ENCODE results near the gene LAMA2. TPM values are rescaled to one million over a fixed set of nuclear protein-coding genes. Genes with fewer than 3 reads are reported as not detected.

LAMA2 gene
- total and polyA plus RNA-seq, 2 donors (not counting 3 experiments of a cell fraction or from before 2014, with no cell fraction given), result 0.51 to 0.75 TPM

GRCh38 chr6:129565366-129565765, 682.4 kb downstream of the LAMA2 start:
- DNase-seq (ENCODE audit: low read depth, low spot score), result no peak
- no TSS peak for BruUV-seq (replicated peaks)
- no peaks in the 10 kb centered on the region for H4K20me1 ChIP-seq (replicated peaks; ENCODE audit: control insufficient read depth, extremely low read depth, insufficient read depth, low read length)
- no peak for FAIRE-seq
- no peaks in the 10 kb centered on the region for H3K9me1 ChIP-seq (replicated peaks; ENCODE audit: control insufficient read depth, extremely low read depth, insufficient read depth, low read length)
- H3K4me2 ChIP-seq (ENCODE audit: insufficient read depth, low read length), result no peak overlapping the region
- dilution Hi-C loops (cut with MboI; ENCODE audit: extremely low pct_ligation_motif_present, low sequenced_read_pairs) (no loop called here), intact Hi-C loops (cut with micrococcal nuclease) (no loop called here)
- H3K4me3 ChIP-seq (replicated peaks in 1 of 3; ENCODE audit: insufficient read depth in 1 of 3, low read depth in 1 of 3, low read length in 3 of 3), result no peak overlapping the region
- H3K4me1 ChIP-seq (ENCODE audit: control insufficient read depth, extremely low read depth, insufficient read depth, low read length), result no peaks in the 10 kb centered on the region
- no peak for TF ChIP-seq JUN (IDR thresholded peaks at IDR 0.05; ENCODE audit: borderline replicate concordance, insufficient read depth, insufficient read length, low read depth)
- TF ChIP-seq FOS (IDR thresholded peaks at IDR 0.05; ENCODE audit: borderline replicate concordance, insufficient read depth, low read length), result no peak
- H2AFZ ChIP-seq (ENCODE audit: low read depth, low read length), result no peak overlapping the region
- H3K79me2 ChIP-seq (ENCODE audit: control insufficient read depth, insufficient read depth, low read length), result no peaks in the 10 kb centered on the region
- no peak overlapping the region for H3K9ac ChIP-seq (replicated peaks; ENCODE audit: extremely low read depth, insufficient read depth, low read length)
- no peaks in the 10 kb centered on the region for H3K9me3 ChIP-seq (replicated peaks; ENCODE audit: control insufficient read depth, insufficient read depth, low read length)
- ChIA-PET POLR2A (no interaction called here), CTCF (interaction anchor here (1.0 to 3.2 kb wide), 9 partner anchors 10 to 195 kb away, joined by 3 to 52 read pairs (median 3); no protein-coding TSS in a partner anchor)
- H3K27ac ChIP-seq (ENCODE audit: insufficient read depth, low read depth, low read length), result no peak overlapping the region
- H3K36me3 ChIP-seq (ENCODE audit: control insufficient read depth in 2 of 2, extremely low read depth in 1 of 2, insufficient read depth in 2 of 2, low read length in 2 of 2), result peaks cover 0 to 6% of the 10 kb centered on the region in 2 experiments
- H3K27me3 ChIP-seq (ENCODE audit: control insufficient read depth in 2 of 2, insufficient read depth in 2 of 2, low read length in 2 of 2), result no peaks in the 10 kb centered on the region

- Histone ChIP-seq H3K4me3 (replicated peaks in 1 of 3; ENCODE audit: insufficient read depth in 1 of 3, low read depth in 1 of 3, low read length in 3 of 3) (no peak overlapping the region), H3K27me3 (ENCODE audit: control insufficient read depth in 2 of 2, insufficient read depth in 2 of 2, low read length in 2 of 2) (no peaks in the 10 kb centered on the region), H3K9ac (replicated peaks; ENCODE audit: extremely low read depth, insufficient read depth, low read length) (no peak overlapping the region), H3K79me2 (ENCODE audit: control insufficient read depth, insufficient read depth, low read length) (no peaks in the 10 kb centered on the region), H3K36me3 (ENCODE audit: control insufficient read depth in 2 of 2, extremely low read depth in 1 of 2, insufficient read depth in 2 of 2, low read length in 2 of 2) (peaks cover 0 to 6% of the 10 kb centered on the region in 2 experiments), H4K20me1 (replicated peaks; ENCODE audit: control insufficient read depth, extremely low read depth, insufficient read depth, low read length) (no peaks in the 10 kb centered on the region), H3K9me1 (replicated peaks; ENCODE audit: control insufficient read depth, extremely low read depth, insufficient read depth, low read length) (no peaks in the 10 kb centered on the region), H3K4me2 (ENCODE audit: insufficient read depth, low read length) (no peak overlapping the region), H3K27ac (ENCODE audit: insufficient read depth, low read depth, low read length) (no peak overlapping the region), H3K4me1 (ENCODE audit: control insufficient read depth, extremely low read depth, insufficient read depth, low read length) (no peaks in the 10 kb centered on the region), H3K9me3 (replicated peaks; ENCODE audit: control insufficient read depth, insufficient read depth, low read length) (no peaks in the 10 kb centered on the region), H2AFZ (ENCODE audit: low read depth, low read length) (no peak overlapping the region)
- no peak for FAIRE-seq
- POLR2A ChIA-PET, result no interaction called here
- no peak for TF ChIP-seq MAX (IDR thresholded peaks at IDR 0.05; ENCODE audit: insufficient read depth, insufficient read length)
- DNase-seq (ENCODE audit: low read depth, low spot score), result no peak
- dilution Hi-C loops (cut with MboI; ENCODE audit: extremely low pct_ligation_motif_present, low sequenced_read_pairs), result no loop called here
- intact Hi-C loops (cut with micrococcal nuclease), result loop anchor here (2.0 kb wide), 1 partner anchor 67 kb away; no protein-coding TSS in a partner anchor
- CTCF ChIA-PET, result interaction anchor here (1.0 to 3.2 kb wide), 8 partner anchors 9 to 195 kb away, joined by 3 to 52 read pairs (median 4); no protein-coding TSS in a partner anchor
- no TSS peak for BruUV-seq (replicated peaks)
These were observed 682.9 kb downstream of the LAMA2 start for GRCh38 chr6:129565811-129566210.

Small RNAs within 50 kb of the gene (small RNA-seq; reads per million reads assigned to genes)
- gene RNU6-861P (ENCODE audit: insufficient read depth, insufficient read length, low read depth, low replicate concordance), result not detected

Data from endothelial cell of umbilical vein (primary cell).